ENCODE measurements around the gene KIF1A.

The KIF1A gene

GRCh38 chr2:240813231-240813921 lies 6.6 kb downstream of the KIF1A start:
- TF ChIP-seq FOXM1 (IDR thresholded peaks at IDR 0.05; ENCODE audit: borderline replicate concordance, low read depth) (no peak), TAF1 (IDR thresholded peaks at IDR 0.05; ENCODE audit: low read depth) (no peak), EGR1 (IDR thresholded peaks at IDR 0.05) (no peak)

GRCh38 chr2:240812721-240813120 lies 7.3 kb downstream of the KIF1A start:
- TF ChIP-seq TAF1 (IDR thresholded peaks at IDR 0.05; ENCODE audit: low read depth) (no peak), TEAD4 (IDR thresholded peaks at IDR 0.05) (no peak), EP300 (IDR thresholded peaks at IDR 0.05; ENCODE audit: borderline replicate concordance) (no peak), NFIC (IDR thresholded peaks at IDR 0.05) (no peak), FOXM1 (IDR thresholded peaks at IDR 0.05; ENCODE audit: borderline replicate concordance, low read depth) (no peak), TCF12 (IDR thresholded peaks at IDR 0.05; ENCODE audit: low read depth) (no peak), REST (IDR thresholded peaks at IDR 0.05; ENCODE audit: low read depth) (no peak)

- TF ChIP-seq ZBTB7A (IDR thresholded peaks at IDR 0.05; ENCODE audit: low read depth) (no peak), EGR1 (IDR thresholded peaks at IDR 0.05) (no peak), CEBPB (IDR thresholded peaks at IDR 0.05) (no peak), REST (IDR thresholded peaks at IDR 0.05; ENCODE audit: low read depth) (no peak)
Measured at GRCh38 chr2:240812301-240812680, 7.7 kb downstream of the KIF1A start.

- TF ChIP-seq RAD21 (IDR thresholded peaks at IDR 0.05; ENCODE audit: low read depth) = no peak
- no peak for TF ChIP-seq TCF12 (IDR thresholded peaks at IDR 0.05; ENCODE audit: low read depth)
- TF ChIP-seq REST (IDR thresholded peaks at IDR 0.05; ENCODE audit: low read depth) = no peak
- TF ChIP-seq NFIC (IDR thresholded peaks at IDR 0.05) = no peak
- TF ChIP-seq TAF1 (IDR thresholded peaks at IDR 0.05; ENCODE audit: low read depth) = no peak
- no peak for TF ChIP-seq ZBTB7A (IDR thresholded peaks at IDR 0.05; ENCODE audit: low read depth)
- no peak for TF ChIP-seq MAX (IDR thresholded peaks at IDR 0.05)
- TF ChIP-seq CREB1 (IDR thresholded peaks at IDR 0.05; ENCODE audit: low read depth) = no peak
- TF ChIP-seq USF1 (IDR thresholded peaks at IDR 0.05) = no peak
Measured at GRCh38 chr2:240811346-240812300, 8.4 kb downstream of the KIF1A start.

GRCh38 chr2:240810621-240811020 lies 9.4 kb downstream of the KIF1A start:
- TF ChIP-seq EGR1 (IDR thresholded peaks at IDR 0.05) (no peak), MAX (IDR thresholded peaks at IDR 0.05) (no peak)

All from Ishikawa (cell line).